PFSK-1 (cell line): ENCODE results near the gene PIKFYVE.

ENCODE experiments used
- FOXP2 ChIP-seq: optimal IDR thresholded peaks from 2 replicates; pipeline ENCODE3; 2011; ENCODE audit warnings: borderline replicate concordance, control low read depth, inconsistent platforms; ENCODE audit not compliant: insufficient read depth; ENCODE audit errors: extremely low read length, extremely low read depth
- POLR2AphosphoS5 ChIP-seq: IDR thresholded peaks from 2 replicates; pipeline ENCODE4 v1.6.1; 2012; ENCODE audit warnings: low read depth, mild to moderate bottlenecking, control low read depth, low read length, moderate library complexity
- REST ChIP-seq, 2 experiments: IDR thresholded peaks; 2 replicates each; pipeline versions ENCODE4 v1.6.1 to v1.8.0; 2011 to 2012; ENCODE audit warnings: low read depth in 2 of 2, low read length in 2 of 2, control low read depth in 1 of 2, inconsistent platforms in 1 of 2, mild to moderate bottlenecking in 1 of 2, moderate library complexity in 1 of 2; ENCODE audit not compliant: insufficient read depth in 1 of 2
- SIN3A ChIP-seq: IDR thresholded peaks from 2 replicates; pipeline ENCODE4 v1.6.1; 2012; ENCODE audit warnings: mild to moderate bottlenecking, low read length, moderate library complexity, borderline replicate concordance; ENCODE audit not compliant: insufficient read depth
- TAF1 ChIP-seq: IDR thresholded peaks from 2 replicates; pipeline ENCODE4 v1.6.1; 2012; ENCODE audit warnings: low read length, control low read depth, borderline replicate concordance; ENCODE audit not compliant: insufficient read depth

The PIKFYVE gene

GRCh38 chr2:208240619-208241209 lies 25.3 kb upstream of the PIKFYVE start:
- no peak for TF ChIP-seq SIN3A
- TF ChIP-seq TAF1: no peak
- no peak for TF ChIP-seq REST (IDR thresholded peaks at IDR 0.05; ENCODE audit: insufficient read depth in 1 of 2, low read depth in 2 of 2, low read length in 2 of 2)
- no peak for TF ChIP-seq POLR2AphosphoS5

GRCh38 chr2:208244422-208244821 lies 21.6 kb upstream of the PIKFYVE start:
- TF ChIP-seq SIN3A (no peak), POLR2AphosphoS5 (no peak), FOXP2 (no peak), REST (IDR thresholded peaks at IDR 0.05; ENCODE audit: insufficient read depth in 1 of 2, low read depth in 2 of 2, low read length in 2 of 2) (no peak), TAF1 (no peak)

GRCh38 chr2:208245746-208246145 lies 20.3 kb upstream of the PIKFYVE start:
- TF ChIP-seq POLR2AphosphoS5: no peak
- no peak for TF ChIP-seq REST (IDR thresholded peaks at IDR 0.05; ENCODE audit: insufficient read depth in 1 of 2, low read depth in 2 of 2, low read length in 2 of 2)
- no peak for TF ChIP-seq TAF1
- TF ChIP-seq FOXP2: no peak
- no peak for TF ChIP-seq SIN3A

GRCh38 chr2:208248601-208249000 lies 17.5 kb upstream of the PIKFYVE start:
- no peak for TF ChIP-seq FOXP2

- TF ChIP-seq SIN3A (no peak), TAF1 (no peak), POLR2AphosphoS5 (no peak), REST (IDR thresholded peaks at IDR 0.05; ENCODE audit: insufficient read depth in 1 of 2, low read depth in 2 of 2, low read length in 2 of 2) (no peak), FOXP2 (no peak)
Observed at GRCh38 chr2:208249296-208249695, 16.8 kb upstream of the PIKFYVE start.
